Fibroblast of villous mesenchyme (primary cell): ENCODE results near the gene CHRM2. TPM values are rescaled to one million over a fixed set of nuclear protein-coding genes. Genes with fewer than 3 reads are reported as not detected.

ENCODE experiments used
- DNase-seq: peaks from one replicate; pipeline ENCODE4 v3.0.0-alpha.2; 2010; ENCODE audit warnings: low read depth
- H3K4me3 ChIP-seq: 2 replicates; pipeline ENCODE4 v1.5.1; 2011; ENCODE audit warnings: low read depth, mild to moderate bottlenecking, low read length
- CTCF ChIP-seq: IDR thresholded peaks from 2 replicates; pipeline ENCODE4 v1.5.1; 2012; ENCODE audit warnings: low read depth, mild to moderate bottlenecking, low read length; ENCODE audit not compliant: insufficient read depth
- total RNA-seq: library from RNA; depleted of rRNA; stranded (reverse); fragments of >200 nt; gene quantifications from 2 replicates; pipeline ENCODE4 v1.2.3, GENCODE V29; 2012

CHRM2 gene
- total RNA-seq, 1 donor, result 28.9 TPM

- no peak overlapping the region for H3K4me3 ChIP-seq
- no peak for DNase-seq
- no peak for TF ChIP-seq CTCF
These were observed 45.6 kb downstream of the CHRM2 start for GRCh38 chr7:136914016-136914415.

GRCh38 chr7:136919820-136920219 is 51.4 kb downstream of the CHRM2 start:
- no peak overlapping the region for H3K4me3 ChIP-seq
- TF ChIP-seq CTCF, result no peak
- DNase-seq, result peak; percentile 47

GRCh38 chr7:136923111-136923667 is 54.7 kb downstream of the CHRM2 start:
- no peak for TF ChIP-seq CTCF
- DNase-seq, result peak; percentile 76
- H3K4me3 ChIP-seq, result no peak overlapping the region

GRCh38 chr7:136925044-136925443 is 56.6 kb downstream of the CHRM2 start:
- TF ChIP-seq CTCF, result no peak
- H3K4me3 ChIP-seq, result no peak overlapping the region
- DNase-seq, result peak; percentile 82

GRCh38 chr7:136925556-136925955 is 57.1 kb downstream of the CHRM2 start:
- no peak for TF ChIP-seq CTCF
- no peak overlapping the region for H3K4me3 ChIP-seq
- DNase-seq, result peak; percentile 38

GRCh38 chr7:136931169-136931867 is 62.9 kb downstream of the CHRM2 start:
- no peak overlapping the region for H3K4me3 ChIP-seq
- TF ChIP-seq CTCF, result no peak
- no peak for DNase-seq
